ENCODE data around the gene SLC25A29. TPM values are rescaled to one million over a fixed set of nuclear protein-coding genes. Genes with fewer than 3 reads are reported as not detected.
A peak's percentile ranks its signal among the peaks of the same experiment; 100 is the strongest.

The SLC25A29 gene
- total RNA-seq, 2 donors from 2014 or later, result 24.7 to 34.0 TPM

DNA sequence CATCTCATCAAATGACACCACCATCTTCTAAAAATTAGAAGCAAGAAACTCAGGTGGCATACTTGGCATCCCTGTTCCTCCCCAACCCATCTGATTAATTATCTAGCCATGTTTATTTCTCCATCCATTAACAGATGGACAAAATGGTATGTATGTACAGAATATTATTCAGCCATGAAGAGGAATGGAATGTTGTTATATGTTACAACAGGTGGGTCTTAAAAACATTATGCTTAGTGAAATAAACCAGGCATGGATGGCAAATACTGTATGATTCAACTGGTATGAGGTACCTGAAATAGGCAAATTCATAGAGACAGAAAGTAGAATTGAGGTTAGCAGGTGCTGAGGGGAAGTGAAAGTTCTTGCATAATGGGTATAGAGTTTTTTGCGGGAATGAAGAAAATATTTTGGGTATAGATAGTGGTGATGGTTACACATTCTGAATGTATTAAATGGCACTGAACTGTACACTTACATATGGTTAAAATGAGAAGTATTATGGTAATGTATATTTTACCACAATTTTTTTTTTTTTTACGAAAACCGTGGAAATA is 49.8 kb downstream of the SLC25A29 start:
- Histone ChIP-seq H3K27ac (no peak overlapping the region), H3K4me1 (peaks cover 0 to 52% of the 10 kb centered on the region in 2 donors), H3K36me3 (no peaks in the 10 kb centered on the region), H3K27me3 (no peaks in the 10 kb centered on the region), H3K9me3 (no peaks in the 10 kb centered on the region), H3K4me3 (no peak overlapping the region)
- no peak for DNase-seq (ENCODE audit: low spot score)
- TF ChIP-seq, protein P1, sequence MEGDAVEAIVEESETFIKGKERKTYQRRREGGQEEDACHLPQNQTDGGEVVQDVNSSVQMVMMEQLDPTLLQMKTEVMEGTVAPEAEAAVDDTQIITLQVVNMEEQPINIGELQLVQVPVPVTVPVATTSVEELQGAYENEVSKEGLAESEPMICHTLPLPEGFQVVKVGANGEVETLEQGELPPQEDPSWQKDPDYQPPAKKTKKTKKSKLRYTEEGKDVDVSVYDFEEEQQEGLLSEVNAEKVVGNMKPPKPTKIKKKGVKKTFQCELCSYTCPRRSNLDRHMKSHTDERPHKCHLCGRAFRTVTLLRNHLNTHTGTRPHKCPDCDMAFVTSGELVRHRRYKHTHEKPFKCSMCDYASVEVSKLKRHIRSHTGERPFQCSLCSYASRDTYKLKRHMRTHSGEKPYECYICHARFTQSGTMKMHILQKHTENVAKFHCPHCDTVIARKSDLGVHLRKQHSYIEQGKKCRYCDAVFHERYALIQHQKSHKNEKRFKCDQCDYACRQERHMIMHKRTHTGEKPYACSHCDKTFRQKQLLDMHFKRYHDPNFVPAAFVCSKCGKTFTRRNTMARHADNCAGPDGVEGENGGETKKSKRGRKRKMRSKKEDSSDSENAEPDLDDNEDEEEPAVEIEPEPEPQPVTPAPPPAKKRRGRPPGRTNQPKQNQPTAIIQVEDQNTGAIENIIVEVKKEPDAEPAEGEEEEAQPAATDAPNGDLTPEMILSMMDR (IDR thresholded peaks at IDR 0.05), result no peak

DNA sequence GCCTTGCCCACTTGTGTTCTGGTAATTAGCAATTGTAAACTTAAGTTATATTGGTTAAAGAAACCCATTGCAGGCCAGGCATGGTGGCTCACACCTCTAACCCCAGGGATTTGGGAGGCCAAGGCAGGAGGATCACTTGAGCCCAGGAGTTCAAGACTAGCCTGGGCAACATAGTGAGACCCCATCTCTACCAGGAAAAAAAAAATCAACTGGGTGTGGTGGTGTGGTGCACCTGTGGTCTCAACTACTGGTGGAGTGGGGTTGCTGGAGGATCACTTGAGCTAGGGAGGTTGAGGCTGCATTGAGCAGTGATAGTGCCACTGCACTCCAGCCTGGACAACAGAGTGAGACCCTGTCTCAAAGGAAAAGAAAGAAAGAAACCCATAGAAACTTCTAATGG is 53.6 kb downstream of the SLC25A29 start:
- no peak for DNase-seq (ENCODE audit: low spot score)
- Histone ChIP-seq H3K9me3 (no peaks in the 10 kb centered on the region), H3K4me1 (peaks cover 0 to 56% of the 10 kb centered on the region in 2 donors), H3K27ac (no peak overlapping the region), H3K36me3 (no peaks in the 10 kb centered on the region), H3K27me3 (no peaks in the 10 kb centered on the region), H3K4me3 (no peak overlapping the region)
- TF ChIP-seq, protein P1 (IDR thresholded peaks at IDR 0.05), result no peak

DNA sequence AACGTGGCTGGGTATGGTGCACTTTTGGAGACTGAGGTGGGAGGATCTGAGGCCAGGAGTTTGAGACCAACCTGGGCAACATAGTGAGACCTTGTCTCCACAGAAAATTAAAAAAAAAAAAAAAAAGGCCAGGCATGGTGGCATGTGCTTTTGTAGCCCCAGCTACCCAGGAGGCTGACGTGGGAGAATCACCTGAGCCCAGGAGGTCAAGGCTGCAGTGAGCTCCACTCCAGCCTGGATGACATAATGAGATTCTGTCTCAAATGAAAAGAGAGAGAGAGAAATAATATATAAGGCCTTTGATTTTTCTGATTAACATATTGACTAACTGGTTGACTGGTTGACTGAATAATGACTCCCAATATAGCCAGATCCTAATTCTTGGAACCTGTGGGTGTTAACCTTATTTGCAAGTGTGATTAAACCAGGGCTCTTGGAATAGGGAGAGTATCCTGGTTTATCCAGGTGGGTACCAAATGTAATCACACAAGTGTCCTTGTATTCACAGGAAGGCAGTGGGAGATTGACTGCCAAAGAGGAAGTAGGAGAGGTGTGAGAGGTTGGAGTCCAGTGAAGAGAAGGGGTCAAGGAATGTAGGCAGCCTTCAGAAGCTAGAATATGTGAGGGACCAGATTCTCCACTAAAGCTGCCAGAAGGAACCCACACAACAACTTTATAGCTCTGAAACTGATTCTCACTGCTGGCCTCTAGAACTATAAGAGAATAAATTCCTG is 55.3 kb downstream of the SLC25A29 start:
- Histone ChIP-seq H3K27me3 (no peaks in the 10 kb centered on the region), H3K36me3 (no peaks in the 10 kb centered on the region), H3K9me3 (no peaks in the 10 kb centered on the region), H3K4me1 (peaks cover 0 to 61% of the 10 kb centered on the region in 2 donors), H3K27ac (no peak overlapping the region), H3K4me3 (no peak overlapping the region)
- TF ChIP-seq, protein P1 (IDR thresholded peaks at IDR 0.05), result no peak
- DNase-seq (ENCODE audit: low spot score), result no peak

DNA sequence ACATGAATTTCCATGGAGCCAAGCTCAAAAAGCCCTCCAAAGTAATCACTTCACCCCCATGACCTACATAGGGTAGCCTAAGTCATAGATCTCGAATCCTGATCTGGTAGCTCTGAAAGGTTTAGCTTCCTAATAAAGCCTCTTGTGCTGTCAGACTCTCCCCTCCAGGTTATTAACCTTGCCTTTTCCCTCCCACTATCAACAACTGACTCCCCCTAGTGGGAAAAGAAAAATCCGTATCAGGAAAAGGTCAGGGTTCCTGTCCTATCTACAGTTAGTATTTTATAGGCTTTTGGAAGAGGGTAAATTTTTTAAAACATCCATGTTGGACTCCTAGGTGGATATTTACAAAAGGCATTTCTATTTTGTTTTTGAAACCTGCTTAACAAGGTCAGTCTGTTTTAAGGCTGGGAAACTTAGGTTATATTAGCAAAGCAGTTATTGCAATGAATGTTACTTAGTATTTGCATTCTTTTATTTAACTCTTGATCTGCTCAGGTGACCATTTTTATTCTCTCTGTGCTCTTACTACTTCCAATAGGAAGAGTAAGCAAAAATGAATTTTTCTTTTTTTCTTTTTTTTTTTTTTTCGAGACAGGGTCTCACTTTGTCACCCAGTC is 59.3 kb downstream of the SLC25A29 start:
- no peaks in the 10 kb centered on the region for H3K27me3 ChIP-seq
- peak overlapping the region; percentile 41 to 50 for H3K27ac ChIP-seq
- no peak for DNase-seq (ENCODE audit: low spot score)
- H3K9me3 ChIP-seq, result no peaks in the 10 kb centered on the region
- no peaks in the 10 kb centered on the region for H3K36me3 ChIP-seq
- H3K4me1 ChIP-seq, result peaks cover 0 to 73% of the 10 kb centered on the region in 2 donors
- H3K4me3 ChIP-seq, result no peak overlapping the region
- TF ChIP-seq, protein P1 (IDR thresholded peaks at IDR 0.05), result peak in 1 of 2 donors; percentile 74

DNA sequence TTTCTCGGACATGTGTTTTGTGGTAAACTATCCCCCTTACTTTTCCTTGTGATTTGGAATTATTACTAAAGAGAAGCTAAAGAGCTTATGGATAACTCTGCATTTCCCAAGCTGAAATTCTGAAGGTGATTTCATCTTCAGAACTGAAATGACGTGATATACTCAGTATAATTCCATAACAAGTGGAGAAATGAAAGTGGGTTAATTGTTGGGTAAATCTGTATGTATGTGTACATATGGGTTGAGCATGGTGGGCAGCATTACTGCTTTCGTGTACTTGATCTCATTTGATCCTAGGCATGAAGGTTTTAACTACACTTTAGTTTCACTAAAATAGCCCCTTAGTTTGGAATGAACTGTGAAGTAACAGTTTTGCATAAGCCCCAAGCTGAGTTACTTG is 63.2 kb downstream of the SLC25A29 start:
- no peaks in the 10 kb centered on the region for H3K27me3 ChIP-seq
- no peak overlapping the region for H3K27ac ChIP-seq
- H3K4me3 ChIP-seq, result no peak overlapping the region
- no peaks in the 10 kb centered on the region for H3K9me3 ChIP-seq
- no peaks in the 10 kb centered on the region for H3K36me3 ChIP-seq
- no peak for DNase-seq (ENCODE audit: low spot score)
- H3K4me1 ChIP-seq, result peaks cover 0 to 66% of the 10 kb centered on the region in 2 donors
- TF ChIP-seq, protein P1 (IDR thresholded peaks at IDR 0.05), result no peak

Data from right atrium auricular region (tissue), 2 donors.